ENCODE data around the gene TMOD3. TPM values are rescaled to one million over a fixed set of nuclear protein-coding genes. Genes with fewer than 3 reads are reported as not detected.

Gene TMOD3
- total RNA-seq, 1 donor from 2014 or later: 37.4 TPM

GRCh38 chr15:51802593-51802992 lies 26.9 kb upstream of the TMOD3 start:
- Mint-ChIP-seq H3K4me1 (ENCODE audit: low read depth) (peaks cover 2% of the 10 kb centered on the region), H3K27me3 (no peaks in the 10 kb centered on the region), H3K27ac (no peak overlapping the region), H3K36me3 (ENCODE audit: insufficient read depth) (no peaks in the 10 kb centered on the region), H3K9me3 (ENCODE audit: low read depth) (no peaks in the 10 kb centered on the region), H3K4me3 (ENCODE audit: low read depth) (no peak overlapping the region)
- TF ChIP-seq CTCF (IDR thresholded peaks at IDR 0.05; ENCODE audit: unreplicated experiment): no peak
- no peak for DNase-seq (ENCODE audit: low spot score, unreplicated experiment)

GRCh38 chr15:51803965-51804364 lies 25.5 kb upstream of the TMOD3 start:
- H3K36me3 Mint-ChIP-seq (ENCODE audit: insufficient read depth): no peaks in the 10 kb centered on the region
- no peak overlapping the region for H3K4me3 Mint-ChIP-seq (ENCODE audit: low read depth)
- H3K4me1 Mint-ChIP-seq (ENCODE audit: low read depth): no peaks in the 10 kb centered on the region
- H3K9me3 Mint-ChIP-seq (ENCODE audit: low read depth): no peaks in the 10 kb centered on the region
- no peaks in the 10 kb centered on the region for H3K27me3 Mint-ChIP-seq
- no peak for TF ChIP-seq CTCF (IDR thresholded peaks at IDR 0.05; ENCODE audit: unreplicated experiment)
- no peak for DNase-seq (ENCODE audit: low spot score, unreplicated experiment)
- H3K27ac Mint-ChIP-seq: no peak overlapping the region

- no peaks in the 10 kb centered on the region for H3K27me3 Mint-ChIP-seq
- TF ChIP-seq CTCF (IDR thresholded peaks at IDR 0.05; ENCODE audit: unreplicated experiment): no peak
- H3K4me3 Mint-ChIP-seq (ENCODE audit: low read depth): no peak overlapping the region
- no peak overlapping the region for H3K27ac Mint-ChIP-seq
- no peaks in the 10 kb centered on the region for H3K9me3 Mint-ChIP-seq (ENCODE audit: low read depth)
- DNase-seq (ENCODE audit: low spot score, unreplicated experiment): no peak
- no peaks in the 10 kb centered on the region for H3K4me1 Mint-ChIP-seq (ENCODE audit: low read depth)
- H3K36me3 Mint-ChIP-seq (ENCODE audit: insufficient read depth): no peaks in the 10 kb centered on the region
Observed at GRCh38 chr15:51806123-51806522, 23.3 kb upstream of the TMOD3 start.

GRCh38 chr15:51809457-51809856 lies 20.0 kb upstream of the TMOD3 start:
- H3K27ac Mint-ChIP-seq: no peak overlapping the region
- no peaks in the 10 kb centered on the region for H3K9me3 Mint-ChIP-seq (ENCODE audit: low read depth)
- no peak overlapping the region for H3K4me3 Mint-ChIP-seq (ENCODE audit: low read depth)
- no peak for DNase-seq (ENCODE audit: low spot score, unreplicated experiment)
- H3K4me1 Mint-ChIP-seq (ENCODE audit: low read depth): peaks cover 4% of the 10 kb centered on the region
- H3K36me3 Mint-ChIP-seq (ENCODE audit: insufficient read depth): no peaks in the 10 kb centered on the region
- no peak for TF ChIP-seq CTCF (IDR thresholded peaks at IDR 0.05; ENCODE audit: unreplicated experiment)
- no peaks in the 10 kb centered on the region for H3K27me3 Mint-ChIP-seq

GRCh38 chr15:51812598-51812997 lies 16.9 kb upstream of the TMOD3 start:
- H3K27me3 Mint-ChIP-seq: no peaks in the 10 kb centered on the region
- TF ChIP-seq CTCF (IDR thresholded peaks at IDR 0.05; ENCODE audit: unreplicated experiment): no peak
- no peaks in the 10 kb centered on the region for H3K9me3 Mint-ChIP-seq (ENCODE audit: low read depth)
- H3K36me3 Mint-ChIP-seq (ENCODE audit: insufficient read depth): no peaks in the 10 kb centered on the region
- peaks cover 25% of the 10 kb centered on the region for H3K4me1 Mint-ChIP-seq (ENCODE audit: low read depth)
- no peak overlapping the region for H3K27ac Mint-ChIP-seq
- H3K4me3 Mint-ChIP-seq (ENCODE audit: low read depth): no peak overlapping the region
- DNase-seq (ENCODE audit: low spot score, unreplicated experiment): no peak
